ENCODE data around the gene TIMM17A. TPM values are rescaled to one million over a fixed set of nuclear protein-coding genes. Genes with fewer than 3 reads are reported as not detected.

The TIMM17A gene
- total RNA-seq, 1 experiment from 2014 or later = 56.1 TPM

DNA sequence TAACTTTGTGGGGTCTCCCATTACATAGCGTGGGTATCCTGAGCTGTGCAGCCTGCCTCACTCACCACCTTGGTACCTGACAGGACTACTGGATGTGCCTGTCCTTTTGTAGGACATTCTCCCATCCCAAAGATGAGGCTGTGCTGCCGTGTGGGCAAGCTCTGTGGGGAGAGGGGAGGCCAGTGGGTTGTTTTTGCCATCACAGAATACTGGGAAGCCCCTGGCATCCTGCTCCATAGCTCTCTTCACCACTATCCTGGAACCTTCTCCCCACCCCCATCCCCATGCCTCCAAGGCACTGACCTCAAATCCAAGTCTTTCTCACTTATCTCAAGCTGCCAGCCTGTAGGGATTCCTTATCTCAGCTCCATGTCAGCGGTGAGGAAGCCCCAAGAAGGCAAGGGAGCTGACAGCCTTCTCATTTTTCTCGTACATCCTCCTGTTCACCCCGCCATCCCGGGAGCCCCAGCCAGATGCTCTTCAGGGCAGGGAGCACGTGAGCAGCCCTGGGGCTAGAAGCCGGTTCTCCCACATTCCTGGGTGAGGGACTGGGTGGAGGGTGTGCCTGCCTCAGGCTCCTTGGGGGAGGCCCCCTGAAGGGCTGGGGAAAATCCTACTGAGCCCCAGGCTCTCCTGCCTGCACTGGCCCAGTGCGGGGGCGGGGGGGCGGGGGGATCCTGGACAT is 52.6 kb downstream of the TIMM17A start (continued):
- no peak for TF ChIP-seq ATF6 (CRISPR knock-in tag; IDR thresholded peaks at IDR 0.05)
- TF ChIP-seq SMAD3 (CRISPR knock-in tag; IDR thresholded peaks at IDR 0.05; ENCODE audit: borderline replicate concordance) = no peak
- TF ChIP-seq, protein P1, sequence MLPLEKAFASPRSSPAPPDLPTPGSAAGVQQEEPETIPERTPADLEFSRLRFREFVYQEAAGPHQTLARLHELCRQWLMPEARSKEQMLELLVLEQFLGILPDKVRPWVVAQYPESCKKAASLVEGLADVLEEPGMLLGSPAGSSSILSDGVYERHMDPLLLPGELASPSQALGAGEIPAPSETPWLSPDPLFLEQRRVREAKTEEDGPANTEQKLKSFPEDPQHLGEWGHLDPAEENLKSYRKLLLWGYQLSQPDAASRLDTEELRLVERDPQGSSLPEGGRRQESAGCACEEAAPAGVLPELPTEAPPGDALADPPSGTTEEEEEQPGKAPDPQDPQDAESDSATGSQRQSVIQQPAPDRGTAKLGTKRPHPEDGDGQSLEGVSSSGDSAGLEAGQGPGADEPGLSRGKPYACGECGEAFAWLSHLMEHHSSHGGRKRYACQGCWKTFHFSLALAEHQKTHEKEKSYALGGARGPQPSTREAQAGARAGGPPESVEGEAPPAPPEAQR (CRISPR knock-in tag; IDR thresholded peaks at IDR 0.05) = no peak
- no peak for TF ChIP-seq FOXK1 (CRISPR knock-in tag; IDR thresholded peaks at IDR 0.05)
- no peak for TF ChIP-seq FOXP1 (CRISPR knock-in tag; IDR thresholded peaks at IDR 0.05; ENCODE audit: borderline replicate concordance)
- no peak for TF ChIP-seq GABPB1 (CRISPR knock-in tag; IDR thresholded peaks at IDR 0.05)
- no peak for TF ChIP-seq ZNF281 (CRISPR knock-in tag; IDR thresholded peaks at IDR 0.05)
- no peak for TF ChIP-seq MLX (CRISPR knock-in tag; IDR thresholded peaks at IDR 0.05)
- TF ChIP-seq MXD4 (CRISPR knock-in tag; IDR thresholded peaks at IDR 0.05; ENCODE audit: borderline replicate concordance) = no peak
- no peak for TF ChIP-seq JUN (CRISPR knock-in tag; IDR thresholded peaks at IDR 0.05)

DNA sequence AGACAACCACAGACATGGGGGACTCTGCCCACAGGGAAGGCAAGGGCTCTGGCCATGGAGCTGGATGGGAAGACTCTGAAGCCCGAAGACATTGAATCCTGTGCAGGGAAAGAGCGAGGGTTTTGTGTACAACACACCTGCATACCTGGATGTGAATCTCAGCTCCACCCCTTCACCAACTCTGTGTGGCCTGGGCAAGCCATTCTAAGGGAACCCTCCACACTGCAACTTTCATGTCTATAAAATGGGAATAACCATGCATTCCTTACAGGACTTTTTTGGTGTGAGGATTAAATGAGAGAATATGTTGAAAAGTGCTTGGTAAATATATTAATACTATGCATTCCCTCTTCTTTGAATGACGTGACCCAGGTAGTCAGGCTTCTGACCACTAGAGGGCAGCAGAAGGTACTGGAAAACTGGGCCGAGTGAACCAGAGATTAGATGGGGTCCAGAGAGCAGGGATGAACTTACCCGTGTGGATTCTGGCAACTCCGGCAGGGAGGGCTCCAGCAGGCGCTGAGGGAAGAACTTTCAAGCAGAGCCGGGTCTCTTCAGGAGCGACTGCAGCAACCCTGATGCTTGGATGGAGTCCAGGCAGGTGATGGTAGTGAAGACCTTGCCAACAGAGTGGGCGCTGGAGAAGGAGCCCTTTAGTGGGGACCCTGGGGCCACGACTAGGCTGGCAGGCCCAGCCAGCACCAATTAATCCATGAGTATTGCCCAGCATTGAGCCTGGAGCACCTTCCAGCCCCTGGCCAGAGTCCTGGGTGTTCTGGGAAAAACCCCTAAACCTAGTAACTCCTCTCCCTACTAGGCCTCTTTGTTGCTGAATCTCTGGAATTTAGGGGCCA is 54.2 kb downstream of the TIMM17A start:
- ATAC-seq (peak; percentile 15), DNase-seq (ENCODE audit: low spot score) (peak; percentile 85)
- peaks cover 11% of the 10 kb centered on the region for H3K36me3 Mint-ChIP-seq
- no peaks in the 10 kb centered on the region for H3K9me3 Mint-ChIP-seq
- ChIA-PET POLR2A (interaction anchor here (0.5 to 2.0 kb wide), 21 partner anchors 10 to 166 kb away, joined by 3 to 14 read pairs (median 4); partner anchors contain the start of gene TIMM17A), CTCF (interaction anchor here (0.6 to 9.3 kb wide), 39 partner anchors 10 to 470 kb away, joined by 3 to 149 read pairs (median 4); partner anchors contain the start of genes GPR37L1, LMOD1, SHISA4 and TIMM17A)
- H3K27me3 Mint-ChIP-seq (ENCODE audit: low read depth) = no peaks in the 10 kb centered on the region
- peak overlapping the region; percentile 76 for H3K4me3 Mint-ChIP-seq
- H3K4me1 Mint-ChIP-seq = peaks cover 48% of the 10 kb centered on the region
- H3K27ac Mint-ChIP-seq = peak overlapping the region; percentile 98
- TF ChIP-seq CTCF (IDR thresholded peaks at IDR 0.05) (peak; percentile 94), FOXP1 (CRISPR knock-in tag; IDR thresholded peaks at IDR 0.05; ENCODE audit: borderline replicate concordance) (no peak), SP1 (CRISPR knock-in tag; conservative IDR thresholded peaks at IDR 0.05) (0 out of 2 replicates have a peak, but pooled peaks have one; percentile 3), NFATC4 (CRISPR knock-in tag; IDR thresholded peaks at IDR 0.05) (no peak)
